ENCODE measurements around the gene SLC52A3.

GRCh38 chr20:757506-757905 is 10.8 kb downstream of the SLC52A3 start:
- TF ChIP-seq POLR2A (IDR thresholded peaks at IDR 0.05), result no peak
- TF ChIP-seq CTCF (IDR thresholded peaks at IDR 0.05), result no peak
- TF ChIP-seq POLR2AphosphoS5 (IDR thresholded peaks at IDR 0.05), result no peak
- no peak for TF ChIP-seq EP300 (IDR thresholded peaks at IDR 0.05)
